Uterus (tissue), 2 donors: ENCODE results near the gene DUOX1.

Experiments used
- CTCF ChIP-seq, 4 experiments: fragments of 200-600 bp in 2 of 4; fragments of 450-650 bp in 2 of 4; sonication (generic) in 2 of 4; IDR thresholded peaks; one replicate each; pipeline ENCODE4 v1.5.1; 2016 to 2019; ENCODE audit warnings: antibody characterized with exemption in 4 of 4, mild to moderate bottlenecking in 2 of 4, moderate library complexity in 1 of 4
- POLR2A ChIP-seq, 2 donors: fragments of 450-650 bp; IDR thresholded peaks; one replicate each; pipeline ENCODE4 v1.6.1; 2016; ENCODE audit warnings: antibody characterized with exemption in 2 of 2, mild to moderate bottlenecking in 1 of 2, moderate library complexity in 1 of 2

GRCh38 chr15:45169608-45170480 is 40.0 kb downstream of the DUOX1 start:
- TF ChIP-seq POLR2A (IDR thresholded peaks at IDR 0.05) = no peak
- no peak for TF ChIP-seq CTCF (IDR thresholded peaks at IDR 0.05)
